SU-DHL-6 (cell line): Measurements from ENCODE around the gene MED8.

Source experiments
- H2AFZ ChIP-seq: fragments of 200-600 bp; sonication (generic); 2 replicates; pipeline ENCODE4 v1.6.1; 2014; ENCODE audit warnings: low read depth, mild to moderate bottlenecking, moderate library complexity, mixed read lengths, antibody characterized with exemption, low read length; ENCODE audit not compliant: severe bottlenecking
- H3F3A ChIP-seq: fragments of 200-600 bp; shearing (Covaris generic); 2 replicates; pipeline ENCODE4 v1.6.0; 2016; ENCODE audit warnings: antibody characterized with exemption, mild to moderate bottlenecking; ENCODE audit not compliant: insufficient read depth
- H3K27ac ChIP-seq: fragments of 200-600 bp; sonication (generic); 2 replicates; pipeline ENCODE4 v1.5.1; 2016; ENCODE audit warnings: low read depth, mild to moderate bottlenecking, low read length, moderate library complexity, mixed read lengths
- H3K27me3 ChIP-seq: fragments of 200-600 bp; sonication (generic), shearing (Covaris generic); 2 replicates; pipeline ENCODE4 v1.6.0; 2014; ENCODE audit warnings: mild to moderate bottlenecking, low read length
- H3K36me3 ChIP-seq: fragments of 200-600 bp; sonication (generic); 2 replicates; pipeline ENCODE4 v1.6.1; 2014; ENCODE audit warnings: mild to moderate bottlenecking, low read length, mixed read lengths
- H3K4me2 ChIP-seq: fragments of 300-600, 200-600 bp; shearing (Covaris generic), sonication (generic); 2 replicates; pipeline ENCODE4 v1.6.0; 2014; ENCODE audit warnings: low read length, low read depth, mild to moderate bottlenecking; ENCODE audit not compliant: poor library complexity, severe bottlenecking
- H3K4me3 ChIP-seq: fragments of 200-600 bp; sonication (generic); 2 replicates; pipeline ENCODE4 v1.5.1; 2014; ENCODE audit warnings: antibody characterized with exemption, low read length, mild to moderate bottlenecking, mixed read lengths; ENCODE audit not compliant: insufficient read depth, poor library complexity, severe bottlenecking
- H3K79me2 ChIP-seq: fragments of 200-600 bp; sonication (generic); 2 replicates; pipeline ENCODE4 v1.6.1; 2014; ENCODE audit warnings: mild to moderate bottlenecking, low read length, moderate library complexity; ENCODE audit not compliant: insufficient read depth
- H3K9ac ChIP-seq: fragments of 200-600 bp; sonication (generic); 2 replicates; pipeline ENCODE4 v1.7.0; 2014; ENCODE audit warnings: mild to moderate bottlenecking, low read length
- H3K9me2 ChIP-seq: fragments of 200-600 bp; sonication (generic); replicated peaks from 2 replicates; pipeline ENCODE4 v1.6.1; 2014; ENCODE audit warnings: low read length; ENCODE audit not compliant: insufficient read depth
- H3K9me3 ChIP-seq: fragments of 200-600 bp; sonication (generic); 2 replicates; pipeline ENCODE4 v1.6.1; 2014; ENCODE audit warnings: low read length, mixed read lengths; ENCODE audit not compliant: insufficient read depth
- H4K20me1 ChIP-seq: fragments of 200-600 bp; sonication (generic); 2 replicates; pipeline ENCODE4 v1.6.1; 2014; ENCODE audit warnings: low read depth, mild to moderate bottlenecking, antibody characterized with exemption, low read length, moderate library complexity, mixed read lengths
- CTCF ChIP-seq: fragments of 200-600 bp; sonication (generic); IDR thresholded peaks from one replicate; pipeline ENCODE4 v1.5.1; 2017; ENCODE audit warnings: antibody characterized with exemption, mild to moderate bottlenecking, low read length, moderate library complexity; ENCODE audit not compliant: insufficient read depth, poor library complexity, severe bottlenecking
- EZH2phosphoT487 ChIP-seq: fragments of 200-600 bp; sonication (generic), shearing (Covaris generic); conservative IDR thresholded peaks from 2 replicates; pipeline ENCODE4 v1.6.1; 2018; ENCODE audit warnings: mild to moderate bottlenecking, antibody characterized with exemption, low read length, moderate library complexity, mixed read lengths

The MED8 gene

GRCh38 chr1:43382027-43382779, 7.4 kb downstream of the MED8 start:
- no peak overlapping the region for H3K27ac ChIP-seq
- H3K9me3 ChIP-seq = no peaks in the 10 kb centered on the region
- H3K4me3 ChIP-seq = no peak overlapping the region
- no peaks in the 10 kb centered on the region for H3K9me2 ChIP-seq
- H3K27me3 ChIP-seq = no peaks in the 10 kb centered on the region
- H3K4me2 ChIP-seq = no peak overlapping the region
- no peaks in the 10 kb centered on the region for H4K20me1 ChIP-seq
- no peak overlapping the region for H3K9ac ChIP-seq
- no peak overlapping the region for H2AFZ ChIP-seq
- TF ChIP-seq EZH2phosphoT487 (no peak), CTCF (no peak)
- H3F3A ChIP-seq = no peaks in the 10 kb centered on the region
- no peaks in the 10 kb centered on the region for H3K36me3 ChIP-seq
- no peaks in the 10 kb centered on the region for H3K79me2 ChIP-seq

GRCh38 chr1:43381612-43382011, 8.0 kb downstream of the MED8 start:
- H3K9me3 ChIP-seq = no peaks in the 10 kb centered on the region
- H2AFZ ChIP-seq = no peak overlapping the region
- no peaks in the 10 kb centered on the region for H3K27me3 ChIP-seq
- no peak overlapping the region for H3K4me3 ChIP-seq
- H3F3A ChIP-seq = no peaks in the 10 kb centered on the region
- no peak overlapping the region for H3K4me2 ChIP-seq
- no peak overlapping the region for H3K27ac ChIP-seq
- H3K79me2 ChIP-seq = no peaks in the 10 kb centered on the region
- H3K9me2 ChIP-seq = no peaks in the 10 kb centered on the region
- H4K20me1 ChIP-seq = no peaks in the 10 kb centered on the region
- TF ChIP-seq CTCF = no peak
- H3K36me3 ChIP-seq = no peaks in the 10 kb centered on the region
- no peak overlapping the region for H3K9ac ChIP-seq

GRCh38 chr1:43379476-43379875, 10.1 kb downstream of the MED8 start:
- H3K9me2 ChIP-seq = no peaks in the 10 kb centered on the region
- no peaks in the 10 kb centered on the region for H4K20me1 ChIP-seq
- no peaks in the 10 kb centered on the region for H3K79me2 ChIP-seq
- no peaks in the 10 kb centered on the region for H3F3A ChIP-seq
- no peak for TF ChIP-seq CTCF
- no peak for TF ChIP-seq EZH2phosphoT487
- no peak overlapping the region for H3K9ac ChIP-seq
- no peak overlapping the region for H3K27ac ChIP-seq
- H3K36me3 ChIP-seq = no peaks in the 10 kb centered on the region
- H3K27me3 ChIP-seq = no peaks in the 10 kb centered on the region
- no peak overlapping the region for H2AFZ ChIP-seq
- H3K4me3 ChIP-seq = no peak overlapping the region
- no peak overlapping the region for H3K4me2 ChIP-seq
- no peaks in the 10 kb centered on the region for H3K9me3 ChIP-seq
